ENCODE results near the gene SRSF12. TPM values are rescaled to one million over a fixed set of nuclear protein-coding genes. Genes with fewer than 3 reads are reported as not detected.

Gene SRSF12
- total and polyA plus RNA-seq, 2 donors from 2014 or later, result 1.0 to 2.3 TPM

DNA sequence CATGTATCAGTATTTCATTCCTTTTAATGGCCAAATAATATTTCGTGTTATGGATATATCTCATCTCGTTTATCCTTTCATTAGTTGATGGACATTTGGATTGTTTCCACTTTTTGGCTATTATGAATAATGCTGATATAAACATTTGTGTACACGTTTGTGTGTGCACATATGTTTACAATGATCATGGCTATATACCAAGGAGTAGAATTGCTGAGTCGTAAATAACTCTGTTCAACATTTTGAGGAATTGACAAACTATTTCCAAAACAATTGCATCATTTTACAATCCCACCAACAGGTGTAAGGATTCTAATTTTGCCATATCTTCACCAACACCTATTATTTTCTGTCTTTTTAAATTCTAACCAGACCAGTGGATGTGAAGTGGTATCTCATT is 63.7 kb downstream of the SRSF12 start:
- no peak overlapping the region for H3K9ac ChIP-seq (ENCODE audit: low read length in 3 of 3)
- no peaks in the 10 kb centered on the region for H3K27me3 ChIP-seq (ENCODE audit: control insufficient read depth, insufficient read depth, low read length)
- TF ChIP-seq, protein P1, sequence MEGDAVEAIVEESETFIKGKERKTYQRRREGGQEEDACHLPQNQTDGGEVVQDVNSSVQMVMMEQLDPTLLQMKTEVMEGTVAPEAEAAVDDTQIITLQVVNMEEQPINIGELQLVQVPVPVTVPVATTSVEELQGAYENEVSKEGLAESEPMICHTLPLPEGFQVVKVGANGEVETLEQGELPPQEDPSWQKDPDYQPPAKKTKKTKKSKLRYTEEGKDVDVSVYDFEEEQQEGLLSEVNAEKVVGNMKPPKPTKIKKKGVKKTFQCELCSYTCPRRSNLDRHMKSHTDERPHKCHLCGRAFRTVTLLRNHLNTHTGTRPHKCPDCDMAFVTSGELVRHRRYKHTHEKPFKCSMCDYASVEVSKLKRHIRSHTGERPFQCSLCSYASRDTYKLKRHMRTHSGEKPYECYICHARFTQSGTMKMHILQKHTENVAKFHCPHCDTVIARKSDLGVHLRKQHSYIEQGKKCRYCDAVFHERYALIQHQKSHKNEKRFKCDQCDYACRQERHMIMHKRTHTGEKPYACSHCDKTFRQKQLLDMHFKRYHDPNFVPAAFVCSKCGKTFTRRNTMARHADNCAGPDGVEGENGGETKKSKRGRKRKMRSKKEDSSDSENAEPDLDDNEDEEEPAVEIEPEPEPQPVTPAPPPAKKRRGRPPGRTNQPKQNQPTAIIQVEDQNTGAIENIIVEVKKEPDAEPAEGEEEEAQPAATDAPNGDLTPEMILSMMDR (IDR thresholded peaks at IDR 0.05; ENCODE audit: borderline replicate concordance, extremely low read depth, insufficient read depth), result no peak
- peaks cover 0 to 1% (median 0%) of the 10 kb centered on the region in 3 donors for H3K9me3 ChIP-seq (ENCODE audit: control insufficient read depth in 2 of 3, insufficient read depth in 1 of 3, low read length in 3 of 3)
- no peak overlapping the region for H3K27ac ChIP-seq (ENCODE audit: low read depth in 2 of 2, low read length in 2 of 2)
- intact Hi-C loops (cut with DNase I), result no loop called here
- no peaks in the 10 kb centered on the region for H3K36me3 ChIP-seq (ENCODE audit: control insufficient read depth in 2 of 3, insufficient read depth in 3 of 3, low read length in 3 of 3)
- no peak for FAIRE-seq
- no peaks in the 10 kb centered on the region for H3K4me1 ChIP-seq (ENCODE audit: control insufficient read depth in 2 of 3, insufficient read depth in 2 of 3, low read depth in 1 of 3, low read length in 3 of 3)
- no peak for DNase-seq
- no peak overlapping the region for H3K4me3 ChIP-seq (ENCODE audit: low read length in 3 of 3)

DNA sequence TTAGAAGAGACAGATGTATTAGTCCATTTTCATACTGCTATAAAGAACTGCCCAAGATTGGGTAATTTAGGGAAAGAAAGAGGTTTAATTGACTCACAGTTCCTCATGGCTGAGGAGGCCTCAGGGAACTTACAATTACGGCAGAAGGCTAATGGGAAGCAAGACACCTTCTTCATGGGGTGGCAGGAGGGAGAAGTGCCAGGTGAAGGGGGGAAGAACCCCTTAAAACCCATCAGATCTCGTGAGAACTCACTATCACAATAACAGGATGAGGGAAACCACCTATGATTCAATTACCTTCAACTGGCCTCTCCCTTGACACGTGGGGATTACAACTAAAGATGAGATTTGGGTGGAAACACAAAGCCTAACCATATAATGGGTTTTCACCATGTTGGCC is 66.2 kb downstream of the SRSF12 start:
- no peak overlapping the region for H3K27ac ChIP-seq (ENCODE audit: low read depth in 2 of 2, low read length in 2 of 2)
- no peak overlapping the region for H3K9ac ChIP-seq (ENCODE audit: low read length in 3 of 3)
- no peak overlapping the region for H3K4me3 ChIP-seq (ENCODE audit: low read length in 3 of 3)
- no peaks in the 10 kb centered on the region for H3K36me3 ChIP-seq (ENCODE audit: control insufficient read depth in 2 of 3, insufficient read depth in 3 of 3, low read length in 3 of 3)
- no peak for FAIRE-seq
- intact Hi-C loops (cut with DNase I), result no loop called here
- no peak for DNase-seq
- peaks cover 0 to 1% (median 0%) of the 10 kb centered on the region in 3 donors for H3K9me3 ChIP-seq (ENCODE audit: control insufficient read depth in 2 of 3, insufficient read depth in 1 of 3, low read length in 3 of 3)
- no peaks in the 10 kb centered on the region for H3K27me3 ChIP-seq (ENCODE audit: control insufficient read depth, insufficient read depth, low read length)
- TF ChIP-seq, protein P1 (IDR thresholded peaks at IDR 0.05; ENCODE audit: borderline replicate concordance, extremely low read depth, insufficient read depth), result no peak
- no peaks in the 10 kb centered on the region for H3K4me1 ChIP-seq (ENCODE audit: control insufficient read depth in 2 of 3, insufficient read depth in 2 of 3, low read depth in 1 of 3, low read length in 3 of 3)

DNA sequence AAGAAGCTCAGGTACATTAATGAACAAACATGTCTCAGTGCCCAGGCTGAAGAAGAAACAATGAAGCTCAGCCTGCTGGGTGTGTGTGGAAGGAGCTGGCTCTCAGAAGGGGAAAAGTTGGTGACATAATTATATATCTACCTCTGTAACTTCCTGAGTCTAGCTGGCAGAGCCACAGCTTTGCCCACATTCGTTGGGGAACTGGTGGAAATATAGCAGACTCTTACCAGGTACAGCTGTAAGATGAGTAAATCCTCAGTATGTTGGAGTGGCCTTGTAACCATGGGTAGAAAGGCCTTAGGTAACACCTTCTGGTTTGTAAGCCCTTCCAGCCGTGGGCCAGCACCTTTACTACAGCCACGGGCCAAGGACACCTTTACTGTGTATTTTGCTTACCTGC is 67.2 kb downstream of the SRSF12 start:
- no peaks in the 10 kb centered on the region for H3K4me1 ChIP-seq (ENCODE audit: control insufficient read depth in 2 of 3, insufficient read depth in 2 of 3, low read depth in 1 of 3, low read length in 3 of 3)
- TF ChIP-seq, protein P1 (IDR thresholded peaks at IDR 0.05; ENCODE audit: borderline replicate concordance, extremely low read depth, insufficient read depth), result no peak
- intact Hi-C loops (cut with DNase I), result no loop called here
- no peaks in the 10 kb centered on the region for H3K36me3 ChIP-seq (ENCODE audit: control insufficient read depth in 2 of 3, insufficient read depth in 3 of 3, low read length in 3 of 3)
- H3K9me3 ChIP-seq (ENCODE audit: control insufficient read depth in 2 of 3, insufficient read depth in 1 of 3, low read length in 3 of 3), result peaks cover 0 to 1% (median 0%) of the 10 kb centered on the region in 3 donors
- DNase-seq (no peak), FAIRE-seq (no peak)
- no peak overlapping the region for H3K4me3 ChIP-seq (ENCODE audit: low read length in 3 of 3)
- H3K27ac ChIP-seq (ENCODE audit: low read depth in 2 of 2, low read length in 2 of 2), result no peak overlapping the region
- H3K9ac ChIP-seq (ENCODE audit: low read length in 3 of 3), result no peak overlapping the region
- H3K27me3 ChIP-seq (ENCODE audit: control insufficient read depth, insufficient read depth, low read length), result no peaks in the 10 kb centered on the region

DNA sequence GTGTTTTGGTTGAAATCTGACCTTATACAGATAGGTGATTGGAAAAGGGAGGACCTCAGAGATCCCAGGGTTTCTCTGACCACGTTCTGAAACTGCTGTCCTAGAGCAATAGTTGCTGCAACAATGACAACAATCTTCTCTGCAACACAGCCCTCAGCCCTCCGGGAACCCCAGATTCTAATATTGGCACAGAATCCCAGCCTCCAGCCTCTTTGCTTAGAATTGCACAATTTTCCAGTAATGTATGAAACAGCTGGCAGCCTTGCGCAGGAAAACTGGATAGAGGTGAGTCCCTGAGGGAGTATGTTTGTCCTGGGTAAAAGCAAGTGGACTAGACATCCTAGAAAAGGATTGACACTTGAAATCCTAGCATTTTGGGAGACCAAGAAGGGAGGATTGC is 67.7 kb downstream of the SRSF12 start:
- Histone ChIP-seq H3K4me1 (ENCODE audit: control insufficient read depth in 2 of 3, insufficient read depth in 2 of 3, low read depth in 1 of 3, low read length in 3 of 3) (no peaks in the 10 kb centered on the region), H3K36me3 (ENCODE audit: control insufficient read depth in 2 of 3, insufficient read depth in 3 of 3, low read length in 3 of 3) (no peaks in the 10 kb centered on the region), H3K9me3 (ENCODE audit: control insufficient read depth in 2 of 3, insufficient read depth in 1 of 3, low read length in 3 of 3) (peaks cover 0 to 1% (median 0%) of the 10 kb centered on the region in 3 donors), H3K4me3 (ENCODE audit: low read length in 3 of 3) (no peak overlapping the region), H3K27me3 (ENCODE audit: control insufficient read depth, insufficient read depth, low read length) (no peaks in the 10 kb centered on the region), H3K27ac (ENCODE audit: low read depth in 2 of 2, low read length in 2 of 2) (no peak overlapping the region), H3K9ac (ENCODE audit: low read length in 3 of 3) (no peak overlapping the region)
- intact Hi-C loops (cut with DNase I), result no loop called here
- DNase-seq (no peak), FAIRE-seq (no peak)
- TF ChIP-seq, protein P1 (IDR thresholded peaks at IDR 0.05; ENCODE audit: borderline replicate concordance, extremely low read depth, insufficient read depth), result no peak
